GM19025 (cell line): ENCODE results near the gene ZNF385C.

Experiments
- ATAC-seq: cut with Tn5 transposase; IDR thresholded peaks from one replicate; pipeline ENCODE4 v1.9.1; 2021; ENCODE audit warnings: mild to moderate bottlenecking, low read depth, moderate library complexity; ENCODE audit not compliant: unreplicated experiment

Gene ZNF385C

GRCh38 chr17:42110301-42111264 is 12.3 kb upstream of the ZNF385C start:
- no peak for ATAC-seq

GRCh38 chr17:42109086-42109485 is 10.8 kb upstream of the ZNF385C start:
- ATAC-seq, result no peak

- ATAC-seq, result peak; percentile 63
Measured at GRCh38 chr17:42107597-42108576, 9.6 kb upstream of the ZNF385C start.

GRCh38 chr17:42107124-42107523 is 8.9 kb upstream of the ZNF385C start:
- ATAC-seq, result no peak

GRCh38 chr17:42106009-42106408 is 7.7 kb upstream of the ZNF385C start:
- ATAC-seq, result no peak

GRCh38 chr17:42104264-42104663 is 6.0 kb upstream of the ZNF385C start:
- no peak for ATAC-seq

GRCh38 chr17:42103221-42103954 is 5.1 kb upstream of the ZNF385C start:
- no peak for ATAC-seq

GRCh38 chr17:42101513-42102292 is 3.4 kb upstream of the ZNF385C start:
- no peak for ATAC-seq

- no peak for ATAC-seq
Measured at GRCh38 chr17:42098730-42099399, 592 bp upstream of the ZNF385C start.

GRCh38 chr17:42096360-42097111 is 1.7 kb downstream of the ZNF385C start:
- no peak for ATAC-seq

- no peak for ATAC-seq
Measured at GRCh38 chr17:42094375-42095069, 3.8 kb downstream of the ZNF385C start.

- no peak for ATAC-seq
Measured at GRCh38 chr17:42092939-42093338, 5.3 kb downstream of the ZNF385C start.

- ATAC-seq, result no peak
Measured at GRCh38 chr17:42090964-42091790, 7.1 kb downstream of the ZNF385C start.

GRCh38 chr17:42088736-42089135 is 9.5 kb downstream of the ZNF385C start:
- ATAC-seq, result no peak

GRCh38 chr17:42087736-42088705 is 10.3 kb downstream of the ZNF385C start:
- no peak for ATAC-seq
